GM12874 (cell line): ENCODE measurements around the gene BCAP31.

Source experiments
- CTCF ChIP-seq: IDR thresholded peaks from 2 replicates; pipeline ENCODE4 v1.5.1; 2011; ENCODE audit warnings: low read depth, mild to moderate bottlenecking, control low read depth, low read length, moderate library complexity; ENCODE audit not compliant: insufficient read depth

Gene BCAP31

GRCh38 chrX:153764786-153765137 is 40.6 kb upstream of the BCAP31 start:
- TF ChIP-seq CTCF: no peak

GRCh38 chrX:153763989-153764755 is 40.0 kb upstream of the BCAP31 start, which contains the start of gene PLXNB3:
TSS of gene PLXNB3 (plus strand) at chrX:153764249. CDS start at chrX:153765536, 1,287 bp downstream.
- TF ChIP-seq CTCF: peak; percentile 76

DNA sequence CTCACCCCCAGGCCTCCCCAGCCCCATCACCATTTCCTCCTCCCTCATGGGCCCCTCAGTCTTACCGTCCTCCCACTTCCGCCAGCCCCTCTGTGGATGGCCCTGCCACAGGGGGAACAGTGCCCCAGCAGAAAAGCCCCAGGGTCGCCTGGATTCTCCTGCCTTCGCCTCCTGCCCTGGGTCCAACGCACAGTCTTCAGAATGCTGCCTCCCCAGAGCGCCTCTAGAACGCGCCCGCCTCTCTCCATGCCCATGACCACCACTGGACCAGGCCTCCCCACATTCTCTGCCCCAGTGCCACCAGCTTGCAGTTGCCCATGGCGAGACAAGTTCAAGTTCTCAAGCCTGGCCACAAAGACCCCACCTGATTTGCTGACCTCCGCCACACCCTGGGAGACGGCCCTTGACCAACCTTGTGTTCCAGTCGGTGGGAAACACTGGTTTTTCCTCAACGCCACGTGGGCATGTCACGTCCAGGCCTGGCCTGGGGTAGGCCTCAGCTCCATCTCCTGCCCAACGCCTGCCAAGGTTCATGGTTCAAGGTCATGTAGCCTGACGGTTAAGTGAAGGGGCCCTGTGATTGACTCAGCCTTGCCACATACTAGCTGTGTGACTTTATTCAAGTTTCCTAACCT is 39.2 kb upstream of the BCAP31 start:
- no peak for TF ChIP-seq CTCF

- no peak for TF ChIP-seq CTCF
These were observed 38.5 kb upstream of the BCAP31 start for GRCh38 chrX:153762626-153763173.

- TF ChIP-seq CTCF: no peak
These were observed 37.7 kb upstream of the BCAP31 start for GRCh38 chrX:153761863-153762262.

DNA sequence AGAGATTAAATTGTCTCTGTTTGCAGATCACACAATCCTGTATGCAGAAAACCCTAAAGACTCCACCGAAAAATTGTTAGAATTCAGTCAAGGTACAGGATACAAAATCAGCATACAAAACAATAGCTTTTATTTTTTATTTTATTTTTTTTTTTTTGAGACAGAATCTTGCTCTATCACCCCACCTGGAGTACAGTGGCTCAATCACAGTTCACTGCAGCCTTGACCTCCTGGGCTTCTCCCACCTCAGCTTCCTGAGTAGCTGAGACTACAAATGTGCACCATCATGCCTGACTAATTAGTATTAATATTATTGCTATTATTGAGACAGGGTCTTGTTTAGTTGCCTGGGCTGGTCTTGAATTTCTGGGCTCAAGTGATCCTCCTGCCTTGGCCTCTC is 30.9 kb upstream of the BCAP31 start:
- TF ChIP-seq CTCF: no peak

- no peak for TF ChIP-seq CTCF
These were observed 26.1 kb upstream of the BCAP31 start for GRCh38 chrX:153750127-153750774.
